WI38 (cell line): ENCODE data around the gene MACF1.

Experiments
- H3K4me3 ChIP-seq: 2 replicates; pipeline ENCODE4 v1.5.1; 2011; ENCODE audit warnings: low read depth, mild to moderate bottlenecking, control low read depth, low read length
- CTCF ChIP-seq: IDR thresholded peaks from 2 replicates; pipeline ENCODE4 v1.5.1; 2012; ENCODE audit warnings: low read depth, mild to moderate bottlenecking, control low read depth, low read length

Gene MACF1

GRCh38 chr1:39163469-39163868 lies 41.0 kb upstream of the MACF1 start:
- TF ChIP-seq CTCF = no peak
- H3K4me3 ChIP-seq = no peak overlapping the region

GRCh38 chr1:39164256-39164655 lies 40.2 kb upstream of the MACF1 start:
- no peak overlapping the region for H3K4me3 ChIP-seq
- TF ChIP-seq CTCF = no peak

GRCh38 chr1:39165049-39165448 lies 39.4 kb upstream of the MACF1 start:
- TF ChIP-seq CTCF = no peak
- H3K4me3 ChIP-seq = no peak overlapping the region

- no peak for TF ChIP-seq CTCF
- H3K4me3 ChIP-seq = no peak overlapping the region
Observed at GRCh38 chr1:39165488-39165887, 39.0 kb upstream of the MACF1 start.

- H3K4me3 ChIP-seq = no peak overlapping the region
- no peak for TF ChIP-seq CTCF
Observed at GRCh38 chr1:39167632-39168209, 36.8 kb upstream of the MACF1 start.

- H3K4me3 ChIP-seq = no peak overlapping the region
- TF ChIP-seq CTCF = no peak
Observed at GRCh38 chr1:39168301-39169080, 36.0 kb upstream of the MACF1 start.
